PC-3 (cell line): ENCODE results near the gene OR2Y1. TPM values are rescaled to one million over a fixed set of nuclear protein-coding genes. Genes with fewer than 3 reads are reported as not detected.
"Not testable (repeated sequence)": the region's sequence is repeated elsewhere in the genome, so short reads cannot be mapped to it uniquely, and the experiment has no call there.

Experiments used
- ATAC-seq: fragments of 200-7000 bp; cut with Tn5 transposase; 2 replicates; pipeline ENCODE4 v1.9.1; 2020; ENCODE audit warnings: mild to moderate bottlenecking, moderate library complexity
- BruUV-seq: library from RNA; stranded (reverse); fragments of 400-500 nt; replicated peaks from 2 replicates; lab custom pipeline; 2021; lab: Mats Ljungman, UMichigan
- CTCF ChIA-PET: fragments of 300-600 bp; sonication (Branson Sonifier 250); formaldehyde crosslinking; loops from one replicate; lab custom pipeline; 2022; ENCODE audit warnings: antibody characterized with exemption; lab: Charles Lee
- POLR2A ChIA-PET: fragments of 300-600 bp; sonication (Branson Sonifier 250); formaldehyde crosslinking; loops from one replicate; lab custom pipeline; 2022; ENCODE audit warnings: antibody characterized with exemption; ENCODE audit not compliant: unreplicated experiment; lab: Charles Lee
- DNase-seq: peaks from one replicate; pipeline ENCODE4 v3.0.0-alpha.2; 2015
- H2AFZ ChIP-seq: fragments of 300-600 bp; sonication (generic); 2 replicates; pipeline ENCODE4 v1.6.0; 2016; ENCODE audit warnings: antibody characterized with exemption, low read length
- H3F3A ChIP-seq: fragments of 300-600 bp; sonication (generic); one replicate; pipeline ENCODE4 v1.6.0; 2017; ENCODE audit warnings: antibody characterized with exemption, low read length, control low read depth, mild to moderate bottlenecking; ENCODE audit not compliant: unreplicated experiment
- H3K27ac ChIP-seq: fragments of 300-600 bp; sonication (generic); 2 replicates; pipeline ENCODE4 v1.5.1; 2016; ENCODE audit warnings: mild to moderate bottlenecking, low read length
- H3K27me3 ChIP-seq: fragments of 300-600 bp; sonication (generic); 2 replicates; pipeline ENCODE4 v1.6.1; 2016; ENCODE audit warnings: low read length, mixed read lengths
- H3K36me3 ChIP-seq: fragments of 300-600 bp; sonication (generic); 2 replicates; pipeline ENCODE4 v1.6.1; 2016; ENCODE audit warnings: low read depth, mixed run types, low read length, mixed read lengths
- H3K4me1 ChIP-seq: fragments of 300-600 bp; sonication (generic); 2 replicates; pipeline ENCODE4 v1.5.1; 2016; ENCODE audit warnings: low read length; ENCODE audit not compliant: insufficient read depth
- H3K4me2 ChIP-seq: fragments of 300-600 bp; sonication (generic); 2 replicates; pipeline ENCODE4 v1.6.0; 2016; ENCODE audit warnings: low read length
- H3K4me3 ChIP-seq: fragments of 300-600 bp; sonication (generic); 2 replicates; pipeline ENCODE4 v1.5.1; 2016; ENCODE audit warnings: mild to moderate bottlenecking, low read length, mixed read lengths
- H3K79me2 ChIP-seq: fragments of 300-600 bp; sonication (generic); 2 replicates; pipeline ENCODE4 v1.6.1; 2017; ENCODE audit warnings: low read length, mixed read lengths
- H3K9ac ChIP-seq: fragments of 300-600 bp; sonication (generic); 2 replicates; pipeline ENCODE4 v1.6.0; 2016; ENCODE audit warnings: mild to moderate bottlenecking, low read length
- H3K9me2 ChIP-seq: fragments of 300-600 bp; sonication (generic); replicated peaks from 2 replicates; pipeline ENCODE4 v1.6.1; 2016; ENCODE audit warnings: mixed run types, low read length, mixed read lengths
- H3K9me3 ChIP-seq: fragments of 300-600 bp; sonication (generic); 2 replicates; pipeline ENCODE4 v1.6.1; 2016; ENCODE audit warnings: low read length, mixed read lengths
- H4K20me1 ChIP-seq: fragments of 300-600 bp; sonication (generic); 2 replicates; pipeline ENCODE4 v1.6.1; 2016; ENCODE audit warnings: low read length, mixed read lengths
- EZH2 ChIP-seq: fragments of 300-600 bp; sonication (generic); IDR thresholded peaks from one replicate; pipeline ENCODE4 v1.6.1; 2017; ENCODE audit warnings: antibody characterized with exemption, mild to moderate bottlenecking, low read length; ENCODE audit not compliant: unreplicated experiment
- EZH2phosphoT487 ChIP-seq: fragments of 300-600 bp; sonication (generic); IDR thresholded peaks from 2 replicates; pipeline ENCODE4 v1.6.1; 2018; ENCODE audit warnings: mild to moderate bottlenecking, antibody characterized with exemption, low read length, borderline replicate concordance
- intact Hi-C: fragments of 100-400 bp; cut with micrococcal nuclease; formaldehyde crosslinking; loops from 2 replicates; pipeline ENCODE4 v1.9.0; 2023
- total RNA-seq: library from RNA; depleted of rRNA; stranded (reverse); fragments of >200 nt; gene quantifications from 2 replicates; pipeline ENCODE4 v1.2.3, GENCODE V29; 2014
- TF ChIP-seq, protein P1 (sequence below): fragments of 300-600 bp; sonication (generic); conservative IDR thresholded peaks from 2 replicates; pipeline ENCODE4 v1.5.1; 2017; ENCODE audit warnings: antibody characterized with exemption, low read depth, mild to moderate bottlenecking, low read length

Gene OR2Y1
- total RNA-seq, 1 experiment from 2014 or later, result not detected

DNA sequence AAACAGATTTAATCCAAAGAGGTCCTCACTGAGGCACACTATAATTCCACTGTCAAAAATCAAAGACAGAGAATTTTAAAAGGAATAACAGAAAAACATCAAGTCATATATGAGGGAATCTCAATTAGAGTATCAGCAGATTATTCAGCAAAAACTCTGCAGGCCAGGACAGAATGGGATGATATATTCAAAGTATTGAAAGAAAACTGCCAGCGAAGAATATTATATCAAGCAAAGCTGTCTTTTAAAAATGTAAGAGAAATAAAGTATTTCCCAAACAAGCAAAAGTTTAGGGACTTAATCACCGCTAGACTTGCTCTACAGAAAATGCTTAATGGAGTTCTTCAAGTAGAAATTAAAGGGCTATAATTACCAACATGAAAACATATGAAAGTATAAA, 15.7 kb upstream of the OR2Y1 start:
- BruUV-seq, result no TSS peak
- Histone ChIP-seq H3K27ac (no peak overlapping the region), H3K79me2 (no peaks in the 10 kb centered on the region), H3K9me2 (no peaks in the 10 kb centered on the region), H3K4me3 (no peak overlapping the region), H3K9ac (no peak overlapping the region), H4K20me1 (no peaks in the 10 kb centered on the region), H3K4me2 (no peak overlapping the region), H3F3A (no peaks in the 10 kb centered on the region), H3K36me3 (no peaks in the 10 kb centered on the region), H3K27me3 (peaks cover 26% of the 10 kb centered on the region), H3K9me3 (no peaks in the 10 kb centered on the region), H3K4me1 (no peaks in the 10 kb centered on the region), H2AFZ (no peak overlapping the region)
- CTCF ChIA-PET, result no interaction called here
- no peak for TF ChIP-seq EZH2
- TF ChIP-seq EZH2phosphoT487, result no peak
- intact Hi-C loops, result no loop called here
- ATAC-seq, result no peak
- no peak for DNase-seq
- POLR2A ChIA-PET, result no interaction called here

- no peaks in the 10 kb centered on the region for H3K4me1 ChIP-seq
Measured at GRCh38 chr5:180744253-180744652, 4.4 kb upstream of the OR2Y1 start.

DNA sequence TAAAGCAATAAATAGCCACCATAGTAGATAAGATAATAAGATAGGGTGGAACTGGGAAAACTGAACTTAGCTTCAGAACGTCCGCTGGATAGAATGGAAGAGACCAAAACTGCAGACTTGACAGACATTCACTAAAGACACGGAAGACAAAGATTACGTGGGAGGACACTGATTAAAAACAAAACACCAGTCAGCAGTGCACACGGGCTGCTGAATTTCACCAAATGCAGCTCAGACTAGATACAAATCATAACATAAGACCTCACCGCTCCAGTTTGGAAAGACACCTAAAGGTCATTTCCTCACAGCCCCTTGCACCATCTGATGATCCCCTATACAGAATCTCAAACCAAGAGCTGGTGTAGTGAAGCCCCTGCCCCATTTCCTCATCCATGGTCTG, 2.9 kb upstream of the OR2Y1 start:
- Histone ChIP-seq H4K20me1 (no peaks in the 10 kb centered on the region), H2AFZ (no peak overlapping the region), H3K27ac (no peak overlapping the region), H3K4me2 (no peak overlapping the region), H3K79me2 (no peaks in the 10 kb centered on the region), H3K36me3 (no peaks in the 10 kb centered on the region), H3K4me3 (no peak overlapping the region), H3K9me2 (no peaks in the 10 kb centered on the region), H3K4me1 (no peaks in the 10 kb centered on the region), H3K9ac (no peak overlapping the region), H3K27me3 (peaks cover 96% of the 10 kb centered on the region), H3F3A (no peaks in the 10 kb centered on the region), H3K9me3 (no peaks in the 10 kb centered on the region)
- intact Hi-C loops, result no loop called here
- no peak for TF ChIP-seq EZH2
- TF ChIP-seq, protein P1, sequence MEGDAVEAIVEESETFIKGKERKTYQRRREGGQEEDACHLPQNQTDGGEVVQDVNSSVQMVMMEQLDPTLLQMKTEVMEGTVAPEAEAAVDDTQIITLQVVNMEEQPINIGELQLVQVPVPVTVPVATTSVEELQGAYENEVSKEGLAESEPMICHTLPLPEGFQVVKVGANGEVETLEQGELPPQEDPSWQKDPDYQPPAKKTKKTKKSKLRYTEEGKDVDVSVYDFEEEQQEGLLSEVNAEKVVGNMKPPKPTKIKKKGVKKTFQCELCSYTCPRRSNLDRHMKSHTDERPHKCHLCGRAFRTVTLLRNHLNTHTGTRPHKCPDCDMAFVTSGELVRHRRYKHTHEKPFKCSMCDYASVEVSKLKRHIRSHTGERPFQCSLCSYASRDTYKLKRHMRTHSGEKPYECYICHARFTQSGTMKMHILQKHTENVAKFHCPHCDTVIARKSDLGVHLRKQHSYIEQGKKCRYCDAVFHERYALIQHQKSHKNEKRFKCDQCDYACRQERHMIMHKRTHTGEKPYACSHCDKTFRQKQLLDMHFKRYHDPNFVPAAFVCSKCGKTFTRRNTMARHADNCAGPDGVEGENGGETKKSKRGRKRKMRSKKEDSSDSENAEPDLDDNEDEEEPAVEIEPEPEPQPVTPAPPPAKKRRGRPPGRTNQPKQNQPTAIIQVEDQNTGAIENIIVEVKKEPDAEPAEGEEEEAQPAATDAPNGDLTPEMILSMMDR, result no peak
- TF ChIP-seq EZH2phosphoT487, result no peak
- ChIA-PET POLR2A (no interaction called here), CTCF (no interaction called here)
- ATAC-seq (no peak), DNase-seq (no peak)
- BruUV-seq, result no TSS peak

More at GRCh38 chr5:180744253-180744652, 4.4 kb upstream of the OR2Y1 start:
- no TSS peak for BruUV-seq
- no peaks in the 10 kb centered on the region for H3K9me3 ChIP-seq
- H3K9me2 ChIP-seq, result no peaks in the 10 kb centered on the region
- H3K4me2 ChIP-seq, result no peak overlapping the region
- no peaks in the 10 kb centered on the region for H3F3A ChIP-seq
- intact Hi-C loops, result no loop called here
- no peaks in the 10 kb centered on the region for H4K20me1 ChIP-seq
- H3K27me3 ChIP-seq, result peaks cover 99% of the 10 kb centered on the region
- ATAC-seq (no peak), DNase-seq (no peak)
- no peaks in the 10 kb centered on the region for H3K79me2 ChIP-seq
- POLR2A ChIA-PET, result no interaction called here
- H3K27ac ChIP-seq, result no peak overlapping the region
- CTCF ChIA-PET, result no interaction called here
- TF ChIP-seq, protein P1, result no peak
- no peak for TF ChIP-seq EZH2phosphoT487
- H2AFZ ChIP-seq, result no peak overlapping the region
- H3K36me3 ChIP-seq, result no peaks in the 10 kb centered on the region
- H3K4me3 ChIP-seq, result no peak overlapping the region
- no peak overlapping the region for H3K9ac ChIP-seq

DNA sequence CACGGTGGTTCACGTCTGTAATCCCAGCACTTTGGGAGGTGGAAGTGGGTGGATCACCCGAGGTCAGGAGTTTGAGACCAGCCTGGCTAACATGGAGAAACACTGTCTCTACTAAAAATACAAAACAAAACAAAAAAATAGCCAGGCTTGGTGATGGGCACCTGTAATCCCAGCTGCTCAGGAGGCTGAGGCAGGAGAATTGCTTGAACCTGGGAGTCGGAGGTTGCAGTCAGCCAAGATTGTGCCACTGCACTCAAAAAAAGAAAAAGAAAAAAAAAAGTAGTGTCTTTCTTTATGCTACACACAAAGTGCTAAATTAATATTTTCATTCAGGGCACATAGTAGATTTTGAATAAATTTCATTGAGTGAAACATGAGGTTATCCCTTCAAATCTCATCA, 1.1 kb upstream of the OR2Y1 start:
- intact Hi-C loops, H3K79me2 ChIP-seq, H3F3A ChIP-seq, H3K9ac ChIP-seq, H2AFZ ChIP-seq, ATAC-seq, POLR2A ChIA-PET, DNase-seq, H3K4me2 ChIP-seq, H3K27ac ChIP-seq, BruUV-seq, H3K4me1 ChIP-seq, H3K36me3 ChIP-seq, H3K9me3 ChIP-seq, H4K20me1 ChIP-seq, H3K4me3 ChIP-seq, CTCF ChIA-PET, H3K9me2 ChIP-seq: not testable (repeated sequence)
- peaks cover 95% of the 10 kb centered on the region for H3K27me3 ChIP-seq
